ENCODE data around the gene USP37.
"Not testable (repeated sequence)": the region's sequence is repeated elsewhere in the genome, so short reads cannot be mapped to it uniquely, and the experiment has no call there.

Gene USP37

GRCh38 chr2:218554225-218554624 lies 13.9 kb downstream of the USP37 start:
- DNase-seq, result not testable (repeated sequence)

GRCh38 chr2:218547978-218548377 lies 20.2 kb downstream of the USP37 start:
- DNase-seq, result no peak

GRCh38 chr2:218547511-218547910 lies 20.6 kb downstream of the USP37 start:
- DNase-seq, result no peak

GRCh38 chr2:218546012-218546411 lies 22.1 kb downstream of the USP37 start:
- DNase-seq, result no peak

GRCh38 chr2:218540015-218540414 lies 28.1 kb downstream of the USP37 start:
- DNase-seq, result no peak

- DNase-seq, result no peak
Observed at GRCh38 chr2:218536804-218537494, 31.2 kb downstream of the USP37 start.

- DNase-seq, result no peak
Observed at GRCh38 chr2:218529990-218530389, 38.2 kb downstream of the USP37 start.

- not testable (repeated sequence) for DNase-seq
Observed at GRCh38 chr2:218528409-218528808, 39.7 kb downstream of the USP37 start.

- DNase-seq, result no peak
Observed at GRCh38 chr2:218523651-218524050, 44.5 kb downstream of the USP37 start.

GRCh38 chr2:218518876-218519275 lies 49.3 kb downstream of the USP37 start:
- DNase-seq, result no peak

DNA sequence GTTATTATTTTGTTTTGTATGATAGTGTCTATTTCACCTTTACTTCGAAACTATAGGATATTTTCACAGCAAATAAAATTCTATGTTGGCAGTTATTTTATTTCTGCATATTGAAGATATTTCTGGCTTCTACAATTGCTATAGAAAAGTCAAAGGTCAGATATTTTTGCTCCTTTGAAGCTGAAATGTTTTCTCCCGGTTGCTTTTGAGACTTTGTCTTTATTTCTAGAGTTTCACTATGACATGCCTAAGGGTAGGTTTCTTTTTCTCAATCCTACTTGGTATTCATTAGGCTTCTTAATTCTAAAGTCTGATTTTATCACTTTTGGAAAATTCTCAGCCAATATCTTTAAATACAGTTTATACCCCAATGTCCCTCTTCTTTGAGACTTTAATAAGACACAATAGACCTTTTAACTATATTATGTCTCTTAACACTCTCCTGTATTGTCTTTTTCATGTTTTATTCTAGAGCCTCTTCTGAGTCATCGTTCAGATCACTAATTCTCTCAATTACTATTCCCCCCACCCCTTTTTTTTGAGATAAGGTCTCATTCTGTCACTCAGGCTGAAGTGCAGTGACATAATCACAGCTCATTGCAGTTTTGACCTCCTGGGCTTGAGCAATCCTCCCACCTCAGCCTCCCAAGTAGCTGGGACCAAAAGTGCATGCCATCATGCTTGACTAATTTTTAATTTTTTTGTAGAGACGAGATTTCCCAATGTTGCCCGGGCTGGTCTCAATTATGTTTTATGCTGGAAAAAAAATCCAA lies 50.5 kb downstream of the USP37 start:
- no peak for DNase-seq

GRCh38 chr2:218516614-218517013 lies 51.5 kb downstream of the USP37 start:
- DNase-seq, result no peak

- DNase-seq, result no peak
Observed at GRCh38 chr2:218513676-218514075, 54.5 kb downstream of the USP37 start.

DNA sequence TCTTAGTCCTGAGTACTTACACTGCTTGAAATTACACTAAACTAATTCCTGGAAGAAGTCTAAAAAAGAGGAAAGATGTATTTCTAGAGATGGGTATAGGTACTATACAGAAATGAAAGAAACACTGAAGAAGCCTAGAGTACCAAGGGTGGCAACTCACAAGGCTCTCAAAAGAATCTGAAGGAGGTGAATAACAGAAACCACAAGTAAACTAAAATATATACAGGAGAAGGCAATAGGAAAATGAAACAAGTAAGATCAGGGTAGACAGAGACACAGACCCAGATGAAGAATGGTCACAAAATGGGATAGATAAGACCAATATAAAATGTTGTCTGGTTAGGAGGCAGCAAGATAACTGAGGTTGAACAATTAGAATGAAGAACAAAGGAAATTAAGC lies 59.9 kb downstream of the USP37 start:
- no peak for DNase-seq

- DNase-seq, result no peak
Observed at GRCh38 chr2:218505754-218506371, 62.3 kb downstream of the USP37 start.

DNA sequence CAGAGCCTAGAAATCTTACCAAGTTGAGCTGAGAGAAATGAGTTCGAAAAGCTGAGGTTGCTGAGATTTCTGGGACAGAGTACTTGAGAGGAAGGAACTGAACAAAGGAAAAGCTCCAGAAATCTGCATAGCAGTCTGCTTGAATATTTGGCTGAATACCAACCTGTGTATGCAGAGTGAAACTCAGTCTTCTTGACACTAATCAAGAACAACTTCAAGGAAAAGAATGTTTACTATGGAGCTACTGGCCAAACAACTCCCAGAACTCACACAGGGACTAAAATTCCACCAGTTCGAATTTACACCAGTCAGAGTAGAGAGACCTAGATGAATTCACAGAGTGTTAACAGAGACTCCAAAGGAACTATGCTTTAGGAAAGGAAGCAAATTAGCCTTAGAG lies 66.5 kb downstream of the USP37 start:
- DNase-seq, result no peak

DNA sequence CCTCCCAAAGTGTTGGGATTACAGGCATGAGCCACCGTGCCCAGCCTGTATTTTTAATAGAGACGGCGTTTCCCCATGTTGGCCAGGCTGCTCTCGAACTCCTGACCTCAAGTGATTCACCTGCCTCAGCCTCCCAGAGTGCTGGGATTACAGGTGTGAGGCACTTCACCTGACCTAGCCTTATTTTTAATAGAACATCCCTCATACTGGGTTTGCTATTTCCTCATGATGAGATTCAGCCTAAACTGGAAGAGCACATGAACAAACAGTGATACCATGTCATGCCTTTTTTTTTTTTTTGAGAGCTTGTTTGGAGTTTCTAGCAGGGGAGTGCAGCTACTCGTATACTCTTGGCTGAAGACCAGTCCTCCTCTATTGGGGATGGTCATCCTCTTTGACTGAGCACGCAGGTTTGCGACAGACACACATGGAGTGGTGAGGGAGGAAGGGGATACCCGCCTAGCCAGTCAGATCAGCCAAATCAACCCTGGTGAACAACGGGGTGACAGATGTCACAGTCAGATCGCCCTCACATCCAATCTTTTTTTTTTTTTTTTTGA lies 67.6 kb downstream of the USP37 start:
- no peak for DNase-seq

DNA sequence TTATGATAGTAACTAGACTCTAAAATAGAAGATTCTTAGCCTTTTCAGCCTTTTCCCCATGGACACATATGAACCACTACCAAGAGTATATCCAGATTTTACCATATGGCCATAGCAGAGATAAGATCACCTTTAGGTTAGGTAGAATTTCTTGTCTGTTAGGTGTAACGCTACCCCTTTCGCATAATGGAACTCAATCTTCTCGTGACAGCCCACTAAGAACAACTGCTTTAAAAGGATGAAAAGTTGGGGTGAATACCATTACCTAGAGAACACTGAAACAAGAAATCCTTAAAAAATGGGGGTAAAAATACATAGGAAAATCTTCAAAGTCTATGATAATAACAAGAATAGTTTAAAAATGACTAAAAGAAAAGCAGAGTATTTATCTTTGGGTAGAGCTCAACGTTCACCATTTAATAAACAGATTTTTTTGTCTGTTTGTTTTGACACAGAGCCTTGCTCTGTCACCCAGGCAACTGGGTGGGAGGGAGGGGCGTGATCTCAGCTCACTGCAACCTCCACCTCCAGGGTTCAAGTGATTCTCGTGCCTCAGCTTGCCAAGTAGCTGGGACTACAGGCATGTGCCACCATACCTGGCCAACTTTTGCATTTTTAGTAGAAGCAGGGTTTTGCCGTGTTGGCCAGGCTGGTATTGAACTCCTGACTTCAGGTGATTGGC lies 82.0 kb downstream of the USP37 start:
- DNase-seq, result no peak

DNA sequence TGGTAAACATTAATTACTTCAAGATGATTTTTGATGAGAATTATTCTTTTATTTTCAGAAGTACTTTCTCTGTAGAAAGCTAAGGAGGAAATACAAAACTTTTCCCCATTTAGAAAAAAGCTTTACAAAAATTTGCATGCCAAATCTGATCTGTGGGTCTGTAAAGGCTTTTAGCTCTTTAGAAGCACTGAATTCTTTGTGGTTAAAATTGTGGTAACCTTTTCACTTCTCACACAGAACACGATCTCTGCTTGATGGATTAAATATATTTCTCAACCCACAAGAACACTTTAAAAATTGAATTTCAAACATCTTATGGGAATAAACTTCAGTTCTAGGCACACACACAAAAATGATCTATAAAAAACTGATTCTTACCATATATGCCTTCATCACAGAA lies 85.5 kb downstream of the USP37 start:
- no peak for DNase-seq

GRCh38 chr2:218479595-218479994 lies 88.6 kb downstream of the USP37 start:
- no peak for DNase-seq

DNA sequence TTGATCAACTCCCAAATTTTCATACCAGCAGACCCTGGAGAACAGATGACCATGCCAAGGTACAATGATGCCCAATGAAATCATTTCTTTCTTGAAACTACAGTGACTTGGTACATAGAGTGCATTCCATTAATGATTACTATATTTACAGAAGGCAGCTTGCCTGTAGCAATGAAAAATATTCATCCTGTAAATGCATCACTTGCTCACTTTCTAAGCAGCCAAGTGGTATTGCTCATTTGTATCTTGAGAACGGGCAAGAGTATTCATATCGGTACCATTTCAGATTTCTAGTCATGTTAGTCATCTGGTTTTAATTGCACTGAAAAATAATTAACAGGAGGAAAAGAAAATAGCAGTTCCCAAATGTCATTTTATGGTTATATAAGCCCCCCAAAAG lies 89.6 kb downstream of the USP37 start:
- DNase-seq, result no peak

- DNase-seq, result no peak
Observed at GRCh38 chr2:218477247-218477646, 90.9 kb downstream of the USP37 start.

- DNase-seq, result no peak
Observed at GRCh38 chr2:218476676-218477075, 91.5 kb downstream of the USP37 start.
